ENCODE measurements around the gene NHSL1.

DNA sequence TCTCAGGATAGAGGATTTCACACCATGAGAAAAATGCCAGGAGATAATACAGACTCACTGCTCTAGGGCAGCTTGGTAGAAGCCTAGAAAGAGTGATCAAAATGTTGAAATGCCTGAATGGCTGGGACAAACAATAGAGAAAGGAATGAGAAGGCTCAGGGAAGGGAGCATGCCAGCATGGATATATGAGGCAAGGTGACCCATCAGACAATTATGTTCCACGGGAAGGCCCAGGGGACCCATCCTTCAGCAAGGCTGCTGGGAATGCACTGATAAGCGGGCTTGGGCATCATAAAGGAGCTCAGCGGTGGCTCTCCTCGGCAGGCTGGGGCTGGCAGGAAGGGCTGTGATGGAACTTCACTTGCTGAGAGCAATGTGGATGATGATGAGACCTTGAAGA lies 83.1 kb downstream of the NHSL1 start:
- no peak for TF ChIP-seq EP300 (IDR thresholded peaks at IDR 0.05)
- TF ChIP-seq, protein P1, sequence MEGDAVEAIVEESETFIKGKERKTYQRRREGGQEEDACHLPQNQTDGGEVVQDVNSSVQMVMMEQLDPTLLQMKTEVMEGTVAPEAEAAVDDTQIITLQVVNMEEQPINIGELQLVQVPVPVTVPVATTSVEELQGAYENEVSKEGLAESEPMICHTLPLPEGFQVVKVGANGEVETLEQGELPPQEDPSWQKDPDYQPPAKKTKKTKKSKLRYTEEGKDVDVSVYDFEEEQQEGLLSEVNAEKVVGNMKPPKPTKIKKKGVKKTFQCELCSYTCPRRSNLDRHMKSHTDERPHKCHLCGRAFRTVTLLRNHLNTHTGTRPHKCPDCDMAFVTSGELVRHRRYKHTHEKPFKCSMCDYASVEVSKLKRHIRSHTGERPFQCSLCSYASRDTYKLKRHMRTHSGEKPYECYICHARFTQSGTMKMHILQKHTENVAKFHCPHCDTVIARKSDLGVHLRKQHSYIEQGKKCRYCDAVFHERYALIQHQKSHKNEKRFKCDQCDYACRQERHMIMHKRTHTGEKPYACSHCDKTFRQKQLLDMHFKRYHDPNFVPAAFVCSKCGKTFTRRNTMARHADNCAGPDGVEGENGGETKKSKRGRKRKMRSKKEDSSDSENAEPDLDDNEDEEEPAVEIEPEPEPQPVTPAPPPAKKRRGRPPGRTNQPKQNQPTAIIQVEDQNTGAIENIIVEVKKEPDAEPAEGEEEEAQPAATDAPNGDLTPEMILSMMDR (IDR thresholded peaks at IDR 0.05) = no peak

Data from ovary (tissue), 3 donors.